GM21529 (cell line): ENCODE results near the gene PKP4.

Experiments used
- ATAC-seq: cut with Tn5 transposase; IDR thresholded peaks from one replicate; pipeline ENCODE4 v1.9.1; 2021; ENCODE audit not compliant: unreplicated experiment

PKP4 gene

DNA sequence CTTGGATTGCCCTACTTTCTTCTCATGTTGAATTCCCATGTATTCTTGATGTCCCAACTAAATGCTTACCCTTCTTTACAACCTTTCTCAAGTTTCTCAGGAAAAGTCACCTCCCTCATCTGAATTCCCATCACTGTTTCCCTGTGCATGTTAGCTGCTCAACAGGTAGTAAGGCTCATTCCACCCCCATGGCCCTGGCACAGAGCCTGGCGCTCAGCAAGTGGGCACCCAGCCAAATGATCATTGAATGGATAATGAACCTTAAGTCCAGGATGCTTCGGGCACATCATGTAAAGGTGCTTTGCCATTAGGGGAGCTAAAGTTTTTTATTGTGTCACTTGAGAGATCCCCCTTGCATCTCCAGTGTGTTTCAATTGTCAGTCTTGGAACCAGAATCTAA is 124.0 kb downstream of the PKP4 start:
- ATAC-seq = no peak

DNA sequence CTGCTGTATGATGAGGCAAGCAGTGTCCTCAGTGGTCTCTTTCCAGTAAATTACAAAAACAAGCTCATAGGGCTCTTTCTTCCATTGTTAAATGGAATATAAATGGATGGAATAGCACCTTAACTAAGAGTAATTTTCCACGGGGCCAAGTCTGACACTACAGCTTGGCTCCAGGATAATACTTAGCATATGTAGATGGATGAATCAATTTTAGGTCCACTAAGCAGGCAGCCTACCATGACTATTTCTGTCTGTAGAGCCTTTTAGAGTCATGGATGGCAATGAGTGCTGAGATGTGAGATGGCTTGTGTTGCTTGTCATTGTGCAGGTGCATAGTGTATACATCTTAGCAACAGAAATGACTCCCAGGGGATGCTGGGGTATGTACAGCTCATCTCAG is 125.9 kb downstream of the PKP4 start:
- no peak for ATAC-seq

DNA sequence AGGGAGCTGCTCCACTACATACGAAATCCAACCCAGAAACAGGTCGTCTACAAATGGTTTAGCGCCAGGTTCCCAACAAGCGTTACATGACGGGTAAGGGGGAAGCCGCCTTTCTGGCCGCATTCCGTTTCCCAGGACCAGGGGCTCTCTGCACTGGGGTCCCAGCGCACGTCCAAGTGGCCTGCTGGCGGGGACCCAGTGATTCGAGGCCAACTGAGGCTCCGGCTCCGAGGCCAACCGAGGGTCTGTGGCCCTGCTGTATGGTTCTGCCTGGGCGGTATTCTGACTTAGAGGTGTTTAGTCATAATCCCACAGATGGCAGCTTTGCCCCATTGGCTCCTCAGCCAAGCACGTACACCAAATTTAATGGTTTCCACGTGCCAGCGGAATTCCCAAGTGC is 127.2 kb downstream of the PKP4 start:
- no peak for ATAC-seq

DNA sequence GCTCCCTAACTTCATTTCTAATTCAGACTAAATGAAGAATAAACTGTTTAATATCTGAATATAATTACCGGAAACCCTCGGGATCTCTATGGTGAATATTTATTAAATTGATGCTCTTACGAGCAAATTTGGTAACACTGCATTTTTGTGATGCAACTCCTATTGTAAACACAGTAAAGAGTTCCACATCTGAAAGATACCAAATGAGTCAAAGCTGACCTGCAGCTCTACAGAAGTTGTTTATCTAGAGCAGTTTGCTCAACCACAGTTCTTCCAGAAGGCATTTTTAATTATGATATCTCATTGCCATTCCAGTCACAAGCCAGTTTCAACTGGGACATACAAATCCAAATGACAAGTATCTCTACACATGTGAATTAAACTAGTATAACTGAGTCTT is 129.7 kb downstream of the PKP4 start:
- ATAC-seq = no peak

DNA sequence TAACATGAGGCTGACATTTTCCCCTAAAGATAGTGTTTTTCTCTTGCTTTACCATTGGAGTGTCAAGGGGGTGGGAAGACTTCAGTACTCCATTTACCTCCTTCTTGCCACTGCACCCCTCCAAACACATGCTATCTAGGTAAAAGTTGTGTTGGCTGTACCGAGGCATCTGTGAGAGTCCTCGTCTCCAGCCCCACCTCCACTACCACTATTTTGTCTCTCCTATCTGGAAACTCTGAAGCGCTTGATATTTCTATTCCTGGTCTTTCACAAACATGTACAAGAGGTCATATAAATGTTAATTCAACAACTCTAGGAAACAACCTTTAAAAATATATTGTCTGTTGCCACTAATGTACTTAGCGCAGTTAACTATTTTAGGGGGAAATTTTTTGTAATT is 132.6 kb downstream of the PKP4 start:
- no peak for ATAC-seq

DNA sequence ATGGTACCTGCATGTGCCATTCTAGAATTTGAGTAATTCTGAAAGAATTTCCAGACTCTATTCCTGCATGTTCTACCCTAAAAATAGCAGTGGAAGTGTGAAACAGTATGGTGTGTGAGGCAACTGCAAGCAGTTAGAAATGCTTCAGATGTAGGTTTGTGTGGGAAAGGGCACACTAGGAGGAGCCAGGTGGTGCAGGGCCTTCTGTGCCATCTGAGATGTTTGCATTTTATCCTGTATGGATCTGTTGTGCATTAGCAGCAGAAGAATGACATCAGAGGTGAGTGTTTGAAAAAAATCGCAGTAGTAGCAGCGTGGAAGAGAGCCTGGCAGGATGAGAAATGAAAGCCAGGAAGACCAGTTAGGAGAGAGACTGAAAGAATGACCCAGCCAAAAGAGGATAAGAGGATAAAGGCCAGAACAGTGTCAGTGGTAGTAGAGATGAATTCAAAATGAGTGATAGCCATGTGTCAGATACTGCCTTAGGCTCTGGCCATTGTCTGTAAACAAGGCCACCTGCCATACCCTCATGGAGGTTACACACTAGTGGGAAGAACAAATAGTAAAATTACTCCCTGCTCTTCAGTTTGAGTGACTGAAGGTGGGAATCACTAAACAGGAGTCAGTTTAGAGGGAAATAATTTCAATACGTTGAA is 142.2 kb downstream of the PKP4 start:
- ATAC-seq = no peak

DNA sequence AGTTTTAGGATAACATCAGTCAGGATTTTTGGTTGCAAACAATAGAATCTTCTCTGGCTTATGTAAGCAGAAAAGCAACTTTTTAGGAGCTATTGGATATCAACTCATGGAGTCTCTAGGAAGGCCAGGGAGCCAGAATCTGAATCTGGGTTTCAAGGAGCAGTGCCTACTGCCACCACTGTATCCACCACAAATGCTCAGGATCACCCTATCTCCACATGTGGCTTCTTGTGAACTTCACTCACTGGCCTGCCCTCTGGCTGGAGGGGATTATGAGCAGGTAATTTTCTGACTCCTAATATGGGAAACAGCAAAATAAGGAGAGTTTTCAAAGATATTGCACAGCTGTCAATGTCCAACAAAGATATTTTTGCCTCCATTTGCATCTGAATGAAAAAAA is 142.9 kb downstream of the PKP4 start:
- ATAC-seq = no peak

DNA sequence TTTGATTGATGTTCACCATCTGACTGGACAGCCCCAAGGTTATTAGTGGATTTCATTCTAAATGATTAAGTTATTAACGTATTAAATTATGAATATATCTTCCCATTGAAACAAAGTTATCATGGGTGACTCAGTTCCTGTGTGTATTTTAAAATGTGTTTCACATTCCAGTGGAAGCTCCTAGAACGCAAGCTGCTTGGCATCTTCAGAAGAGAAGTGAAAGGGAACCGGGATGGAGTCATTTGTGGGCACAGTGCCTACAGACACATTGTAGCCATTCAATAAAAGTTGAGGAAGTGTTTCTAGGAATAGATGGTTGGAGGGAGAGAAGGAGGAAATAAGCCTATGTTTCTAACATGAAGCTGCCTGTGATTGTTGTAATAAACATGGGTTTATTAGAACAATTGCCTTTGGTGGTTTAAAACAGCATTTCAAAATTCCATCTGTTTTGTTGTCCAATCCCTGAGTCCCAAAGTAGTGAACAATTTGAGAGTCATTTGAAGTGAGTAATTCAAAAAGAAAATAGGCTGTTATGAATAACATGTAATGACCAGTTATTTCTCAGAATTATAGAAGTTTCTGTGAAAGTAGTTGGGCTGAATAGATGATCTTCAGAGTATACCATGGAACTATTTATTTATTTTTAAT is 143.5 kb downstream of the PKP4 start:
- no peak for ATAC-seq

DNA sequence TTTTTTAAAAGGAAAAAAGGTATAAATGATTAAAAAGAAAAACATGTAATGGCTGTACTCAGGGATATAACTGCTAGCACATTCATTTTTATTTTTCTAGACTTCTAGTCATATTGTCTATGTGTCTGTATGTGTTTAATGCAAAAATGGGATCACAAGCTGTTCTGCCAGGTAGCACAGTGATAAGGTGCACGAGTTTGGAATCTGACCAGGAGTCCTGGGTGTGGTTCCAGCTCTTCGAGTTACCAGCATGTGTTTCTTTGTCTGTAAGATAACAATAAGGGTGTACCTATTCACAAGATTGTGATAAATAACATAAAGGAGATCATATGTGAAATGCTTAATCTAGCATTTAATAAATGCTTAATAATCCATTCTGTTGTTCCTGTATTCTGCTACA is 145.3 kb downstream of the PKP4 start:
- ATAC-seq = no peak

DNA sequence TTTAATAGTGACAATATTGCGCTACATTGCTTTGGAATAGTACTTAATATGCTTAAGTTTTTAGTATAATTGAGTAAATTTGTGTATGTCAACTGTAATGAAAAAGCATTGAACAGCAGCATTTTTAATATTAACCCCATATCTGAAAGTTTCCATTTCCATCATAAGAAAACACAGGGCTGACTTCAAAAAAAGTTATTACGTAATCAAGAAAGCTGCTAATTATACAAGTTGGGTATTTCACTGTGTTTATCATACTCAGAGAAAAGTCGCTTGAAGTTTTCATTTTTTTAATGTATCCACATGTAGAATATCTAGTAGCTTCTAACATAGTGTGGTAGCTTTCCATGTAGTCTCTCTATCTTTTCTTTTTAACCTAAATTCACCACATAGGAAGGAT is 146.5 kb downstream of the PKP4 start:
- no peak for ATAC-seq

DNA sequence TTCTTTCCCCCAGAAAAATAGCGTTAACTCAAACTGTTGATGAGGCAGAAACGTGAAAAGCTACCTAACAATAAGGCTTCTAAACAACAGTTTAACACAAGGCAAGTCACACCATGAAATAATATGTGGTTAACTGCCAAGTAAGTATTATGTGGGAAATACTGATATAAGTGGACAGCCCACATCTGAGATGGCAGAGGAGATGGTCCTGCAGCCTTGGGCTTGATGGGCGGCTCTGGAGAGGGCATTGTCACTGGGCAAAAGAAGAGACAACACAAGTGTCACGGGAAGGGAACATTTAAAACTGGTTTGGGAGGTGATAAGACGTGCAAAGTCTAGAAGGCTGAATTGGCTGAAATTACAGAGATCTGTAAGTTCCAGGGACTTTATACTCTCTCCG is 147.2 kb downstream of the PKP4 start:
- ATAC-seq = no peak

DNA sequence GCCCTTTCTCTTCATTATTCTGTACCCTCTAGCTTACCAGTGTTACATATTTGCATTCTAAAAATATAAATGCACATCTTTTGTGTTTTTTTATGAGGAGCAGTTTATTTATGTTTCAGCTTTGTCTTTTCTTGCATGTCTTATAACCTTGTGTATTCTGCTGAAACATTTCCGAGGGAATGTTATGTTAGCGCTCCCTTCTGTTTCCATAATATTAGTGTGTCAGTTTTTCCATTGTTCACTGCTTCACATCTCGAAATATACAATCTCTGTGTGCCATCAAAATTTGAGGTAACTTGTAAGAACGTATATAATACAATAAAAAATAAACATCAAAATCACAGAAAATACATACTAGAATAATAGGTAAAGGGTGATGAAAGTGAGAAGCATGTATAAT is 153.3 kb downstream of the PKP4 start:
- no peak for ATAC-seq

DNA sequence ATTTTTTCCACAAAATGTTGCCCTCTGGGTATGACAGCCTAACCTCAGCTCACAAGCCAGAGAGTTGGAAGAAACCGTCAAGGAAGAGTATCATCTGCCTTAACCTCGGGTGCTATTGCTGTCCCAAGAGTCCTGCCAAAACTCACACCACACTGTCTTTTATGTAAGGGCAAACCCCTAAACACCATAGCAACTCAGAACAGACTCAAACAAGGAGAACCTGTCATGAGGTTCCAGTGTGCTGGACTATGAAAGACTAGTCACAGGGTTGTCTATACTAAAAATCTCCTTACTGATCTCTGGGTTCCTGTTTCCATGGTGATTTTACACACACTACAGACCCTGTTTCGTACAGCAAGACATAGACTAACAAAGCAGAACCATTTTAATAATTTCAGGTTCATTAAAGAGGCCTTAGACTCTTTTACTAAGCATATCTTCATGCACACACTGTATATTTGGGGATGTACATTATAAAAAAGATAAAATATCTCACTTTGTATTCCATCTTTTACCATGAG is 159.8 kb downstream of the PKP4 start:
- no peak for ATAC-seq

DNA sequence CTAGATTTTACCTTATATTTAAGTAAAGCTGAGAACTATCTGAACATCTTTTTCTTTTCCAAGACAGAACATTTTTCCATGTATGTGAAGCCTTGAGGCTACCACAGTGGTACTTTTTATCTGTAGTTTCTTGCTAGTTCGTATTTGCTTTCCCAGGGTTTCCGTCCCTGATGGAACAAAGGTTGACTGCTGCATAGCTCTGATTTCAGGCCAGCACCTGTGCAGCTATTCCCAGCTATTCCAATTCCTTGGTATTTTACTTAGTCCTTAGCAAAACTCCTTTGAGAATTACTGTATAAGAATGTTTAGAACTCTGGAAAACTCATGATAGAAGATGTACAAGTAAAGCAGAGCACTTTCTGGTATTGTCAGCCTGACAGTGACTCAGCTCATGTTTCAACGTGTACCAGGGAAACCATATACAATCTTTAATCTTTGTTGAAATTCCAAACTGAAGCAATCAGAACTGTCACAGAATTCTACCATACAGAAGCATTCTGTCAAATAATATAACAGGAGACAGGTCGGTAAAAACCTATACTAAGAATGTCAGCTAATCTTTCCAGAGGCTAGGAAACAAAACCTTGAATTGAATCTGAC is 162.2 kb downstream of the PKP4 start:
- ATAC-seq = no peak

DNA sequence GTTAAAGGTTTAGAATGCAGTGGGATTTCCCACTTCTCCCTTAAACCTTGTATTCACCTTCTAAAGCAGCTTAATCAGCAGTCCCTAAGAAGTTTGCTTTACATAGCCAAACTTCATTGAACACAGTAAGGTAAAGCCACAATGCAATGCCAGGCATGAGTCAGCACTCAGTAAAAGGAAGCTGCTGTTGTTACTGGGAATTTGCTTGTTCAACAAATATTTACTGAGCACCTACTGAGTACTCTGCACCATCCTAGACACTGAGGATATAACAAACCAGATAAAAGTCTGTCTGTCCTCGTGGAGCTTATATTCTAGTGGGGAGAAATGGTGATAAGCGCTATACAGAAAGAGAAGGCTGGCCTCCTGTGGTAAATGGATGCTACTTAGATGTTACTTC is 162.7 kb downstream of the PKP4 start:
- peak; percentile 60 for ATAC-seq

DNA sequence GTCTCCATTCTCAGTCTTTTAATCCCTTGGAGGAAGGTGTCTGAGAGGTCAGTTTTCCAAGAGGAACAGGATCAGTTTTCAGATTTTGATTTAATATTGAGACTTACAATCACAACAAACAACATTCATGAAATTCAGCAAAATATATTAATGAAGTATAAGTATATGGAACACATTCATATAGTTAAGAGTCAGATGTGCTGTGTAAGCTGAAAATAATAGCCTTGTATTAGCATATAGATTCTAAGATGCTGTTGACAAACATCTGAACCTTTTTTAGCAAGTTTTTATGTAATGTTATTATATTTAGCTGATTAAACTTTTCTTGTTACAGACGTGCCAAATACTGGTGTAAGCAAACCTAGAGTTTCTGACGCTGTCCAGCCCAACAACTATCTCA is 163.9 kb downstream of the PKP4 start:
- no peak for ATAC-seq

DNA sequence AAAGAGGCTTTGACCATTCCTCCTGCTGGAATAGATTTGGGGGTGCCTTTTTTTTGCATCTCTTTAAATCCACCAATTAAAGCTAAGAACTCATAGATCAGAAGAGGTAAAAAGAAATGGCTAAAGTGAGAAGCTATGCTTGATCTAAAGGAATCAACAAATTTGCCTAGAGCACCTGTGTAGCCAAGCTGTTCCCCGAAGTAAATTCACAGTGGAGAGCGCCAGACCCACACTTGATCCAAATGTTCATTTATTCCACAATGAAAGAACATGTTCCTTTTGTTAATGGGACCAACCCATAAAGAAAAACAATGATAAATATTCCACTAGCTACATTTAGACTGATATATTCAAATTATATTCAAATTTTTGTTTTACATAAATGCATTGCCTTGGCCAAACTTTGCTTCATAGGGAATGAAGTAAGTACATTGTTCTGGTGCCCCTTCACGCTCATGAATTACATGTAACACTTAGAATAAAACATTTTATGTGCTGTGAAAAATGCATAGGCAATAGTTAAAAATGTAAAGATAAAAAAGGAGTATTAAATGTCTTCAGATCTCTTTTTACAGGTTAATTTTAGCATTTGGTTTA is 167.4 kb downstream of the PKP4 start:
- ATAC-seq = no peak

DNA sequence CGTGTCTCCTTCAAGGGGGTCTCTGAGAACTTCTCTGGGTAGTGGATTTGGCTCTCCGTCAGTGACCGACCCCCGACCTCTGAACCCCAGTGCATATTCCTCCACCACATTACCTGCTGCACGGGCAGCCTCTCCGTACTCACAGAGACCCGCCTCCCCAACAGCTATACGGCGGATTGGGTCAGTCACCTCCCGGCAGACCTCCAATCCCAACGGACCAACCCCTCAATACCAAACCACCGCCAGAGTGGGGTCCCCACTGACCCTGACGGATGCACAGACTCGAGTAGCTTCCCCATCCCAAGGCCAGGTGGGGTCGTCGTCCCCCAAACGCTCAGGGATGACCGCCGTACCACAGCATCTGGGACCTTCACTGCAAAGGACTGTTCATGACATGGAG is 168.2 kb downstream of the PKP4 start:
- no peak for ATAC-seq

DNA sequence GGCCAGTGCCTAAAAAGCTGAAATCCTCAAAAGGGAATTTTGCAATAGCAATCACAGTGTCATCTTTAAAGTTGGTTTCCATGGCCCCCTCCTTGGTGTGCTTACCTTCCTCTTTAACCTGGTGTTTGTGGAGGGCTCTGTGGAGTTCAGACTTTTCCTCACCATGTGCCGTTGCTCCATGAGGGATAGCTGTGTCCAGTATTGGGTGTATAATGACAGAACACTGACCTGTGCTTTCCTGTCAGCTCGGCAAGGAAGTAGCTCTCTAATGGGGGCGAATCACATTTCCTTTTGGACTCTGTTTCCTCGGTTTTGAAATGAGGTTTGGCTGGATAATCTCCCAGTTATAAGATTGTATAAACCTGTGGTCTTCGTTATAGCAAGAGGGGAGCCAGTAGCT is 172.4 kb downstream of the PKP4 start:
- no peak for ATAC-seq

DNA sequence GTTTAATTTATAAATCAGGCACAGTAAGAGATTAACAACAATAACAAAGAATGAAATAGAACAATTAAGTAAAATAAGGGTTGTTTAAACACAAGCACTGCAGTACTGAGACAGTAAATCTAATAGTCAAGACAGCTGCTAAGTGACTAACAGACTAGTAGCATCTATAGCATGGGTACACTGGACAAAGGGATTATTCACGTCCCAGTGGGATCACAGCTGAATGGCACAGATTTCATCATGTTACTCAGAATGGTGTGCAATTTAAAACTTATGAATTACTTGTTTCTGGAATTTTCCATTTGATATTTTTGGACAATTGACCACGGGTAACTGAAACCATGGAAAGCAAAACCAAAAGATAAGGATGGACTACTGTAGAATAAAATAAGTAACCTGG is 176.5 kb downstream of the PKP4 start:
- ATAC-seq = no peak

DNA sequence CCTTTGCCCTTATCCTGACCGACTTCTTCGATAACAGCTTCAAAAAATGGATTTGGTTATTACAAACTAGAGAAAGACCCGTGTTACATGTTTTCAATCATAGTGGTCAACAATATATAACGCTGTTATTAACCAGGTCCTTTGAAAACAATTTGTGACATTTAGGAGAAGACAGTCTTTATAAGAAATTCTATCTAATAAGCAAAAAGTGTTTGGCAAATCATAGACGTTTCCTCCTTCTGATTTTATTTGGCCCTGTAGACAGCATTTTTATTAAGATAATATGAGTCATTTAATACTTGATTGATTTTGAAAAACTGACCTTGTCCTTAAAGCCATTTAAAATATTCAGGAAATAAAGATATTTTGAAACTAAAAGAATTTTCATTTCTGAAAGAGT is 177.9 kb downstream of the PKP4 start:
- no peak for ATAC-seq

DNA sequence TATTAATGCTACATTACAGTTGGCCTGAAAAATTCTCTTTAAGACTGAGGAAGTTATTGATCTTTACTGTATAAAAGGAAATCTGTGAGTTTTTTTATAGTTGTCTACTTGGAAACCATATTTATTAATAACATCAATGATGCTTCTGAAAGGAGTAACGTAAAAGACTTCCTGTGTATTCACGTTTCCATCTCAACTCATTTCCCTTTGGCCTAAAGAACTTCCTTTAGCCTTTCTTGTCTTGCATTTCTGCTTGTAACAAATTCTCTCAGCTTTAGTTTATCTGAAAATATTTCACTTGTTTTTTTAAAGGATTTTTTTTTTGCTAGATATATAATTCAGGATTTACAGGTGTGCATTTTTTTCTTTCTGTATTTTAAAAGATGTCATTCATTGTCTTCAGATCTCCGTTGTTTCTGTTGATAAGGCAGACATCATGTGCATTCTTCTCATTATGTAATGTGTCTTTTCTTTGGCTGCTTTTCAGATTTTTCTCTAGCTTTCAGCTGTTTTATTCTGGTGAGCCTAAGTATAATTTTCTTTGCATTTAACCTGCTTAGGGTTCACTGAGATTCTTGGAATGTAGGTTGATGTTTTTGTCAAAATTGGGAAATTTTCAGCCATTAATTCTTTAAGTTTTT is 179.3 kb downstream of the PKP4 start:
- ATAC-seq = no peak
